ENCODE measurements around the gene ZFYVE27. TPM values are rescaled to one million over a fixed set of nuclear protein-coding genes. Genes with fewer than 3 reads are reported as not detected.

ZFYVE27 gene
- total RNA-seq, 1 experiment from 2014 or later: 26.0 TPM

DNA sequence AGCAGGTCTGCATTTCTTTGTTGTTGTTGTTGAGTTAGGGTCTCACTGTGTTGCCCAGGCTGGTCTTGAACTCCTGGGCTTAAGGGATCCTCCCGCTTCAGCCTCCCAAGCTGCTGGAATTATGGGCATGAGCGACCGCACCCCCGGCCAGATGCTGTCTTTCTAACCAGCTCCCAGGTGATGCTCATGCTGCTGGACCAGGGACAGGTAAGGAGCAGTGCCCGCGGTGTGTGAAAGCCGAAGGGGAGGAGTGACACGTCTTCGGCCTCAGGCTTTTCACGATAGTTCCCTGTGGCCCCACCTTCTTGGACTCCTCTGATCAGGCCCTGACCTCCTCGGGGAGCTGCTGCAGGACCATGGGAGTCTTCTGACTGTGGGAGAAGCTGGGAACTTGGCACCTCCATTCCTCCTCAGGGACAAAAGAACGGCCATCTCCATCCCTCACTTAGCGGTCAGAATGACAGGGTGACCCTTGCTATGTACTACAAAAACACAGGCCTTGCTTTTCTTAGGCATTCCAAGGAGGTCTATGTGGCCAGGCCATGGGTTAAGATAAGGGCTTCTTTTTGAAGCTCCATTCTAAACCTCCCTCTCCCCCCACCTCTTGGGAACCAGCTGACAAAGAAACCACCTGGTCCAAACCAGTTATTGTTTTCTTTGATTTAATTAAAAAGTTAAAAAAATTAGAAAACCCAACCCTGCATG is 29.3 kb downstream of the ZFYVE27 start (continued):
- TF ChIP-seq, protein P1, sequence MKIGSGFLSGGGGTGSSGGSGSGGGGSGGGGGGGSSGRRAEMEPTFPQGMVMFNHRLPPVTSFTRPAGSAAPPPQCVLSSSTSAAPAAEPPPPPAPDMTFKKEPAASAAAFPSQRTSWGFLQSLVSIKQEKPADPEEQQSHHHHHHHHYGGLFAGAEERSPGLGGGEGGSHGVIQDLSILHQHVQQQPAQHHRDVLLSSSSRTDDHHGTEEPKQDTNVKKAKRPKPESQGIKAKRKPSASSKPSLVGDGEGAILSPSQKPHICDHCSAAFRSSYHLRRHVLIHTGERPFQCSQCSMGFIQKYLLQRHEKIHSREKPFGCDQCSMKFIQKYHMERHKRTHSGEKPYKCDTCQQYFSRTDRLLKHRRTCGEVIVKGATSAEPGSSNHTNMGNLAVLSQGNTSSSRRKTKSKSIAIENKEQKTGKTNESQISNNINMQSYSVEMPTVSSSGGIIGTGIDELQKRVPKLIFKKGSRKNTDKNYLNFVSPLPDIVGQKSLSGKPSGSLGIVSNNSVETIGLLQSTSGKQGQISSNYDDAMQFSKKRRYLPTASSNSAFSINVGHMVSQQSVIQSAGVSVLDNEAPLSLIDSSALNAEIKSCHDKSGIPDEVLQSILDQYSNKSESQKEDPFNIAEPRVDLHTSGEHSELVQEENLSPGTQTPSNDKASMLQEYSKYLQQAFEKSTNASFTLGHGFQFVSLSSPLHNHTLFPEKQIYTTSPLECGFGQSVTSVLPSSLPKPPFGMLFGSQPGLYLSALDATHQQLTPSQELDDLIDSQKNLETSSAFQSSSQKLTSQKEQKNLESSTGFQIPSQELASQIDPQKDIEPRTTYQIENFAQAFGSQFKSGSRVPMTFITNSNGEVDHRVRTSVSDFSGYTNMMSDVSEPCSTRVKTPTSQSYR (CRISPR knock-in tag; IDR thresholded peaks at IDR 0.05): no peak
- TF ChIP-seq TEAD4 (CRISPR knock-in tag; IDR thresholded peaks at IDR 0.05): no peak
- no peak for TF ChIP-seq ZNF263 (CRISPR knock-in tag; IDR thresholded peaks at IDR 0.05; ENCODE audit: low read depth)
- no peak for TF ChIP-seq ZNF219 (CRISPR knock-in tag; IDR thresholded peaks at IDR 0.05; ENCODE audit: borderline replicate concordance)
- no peak for TF ChIP-seq TP53 (CRISPR knock-in tag; IDR thresholded peaks at IDR 0.05)
- TF ChIP-seq ZNF121 (CRISPR knock-in tag; IDR thresholded peaks at IDR 0.05): no peak
- TF ChIP-seq, protein P2, sequence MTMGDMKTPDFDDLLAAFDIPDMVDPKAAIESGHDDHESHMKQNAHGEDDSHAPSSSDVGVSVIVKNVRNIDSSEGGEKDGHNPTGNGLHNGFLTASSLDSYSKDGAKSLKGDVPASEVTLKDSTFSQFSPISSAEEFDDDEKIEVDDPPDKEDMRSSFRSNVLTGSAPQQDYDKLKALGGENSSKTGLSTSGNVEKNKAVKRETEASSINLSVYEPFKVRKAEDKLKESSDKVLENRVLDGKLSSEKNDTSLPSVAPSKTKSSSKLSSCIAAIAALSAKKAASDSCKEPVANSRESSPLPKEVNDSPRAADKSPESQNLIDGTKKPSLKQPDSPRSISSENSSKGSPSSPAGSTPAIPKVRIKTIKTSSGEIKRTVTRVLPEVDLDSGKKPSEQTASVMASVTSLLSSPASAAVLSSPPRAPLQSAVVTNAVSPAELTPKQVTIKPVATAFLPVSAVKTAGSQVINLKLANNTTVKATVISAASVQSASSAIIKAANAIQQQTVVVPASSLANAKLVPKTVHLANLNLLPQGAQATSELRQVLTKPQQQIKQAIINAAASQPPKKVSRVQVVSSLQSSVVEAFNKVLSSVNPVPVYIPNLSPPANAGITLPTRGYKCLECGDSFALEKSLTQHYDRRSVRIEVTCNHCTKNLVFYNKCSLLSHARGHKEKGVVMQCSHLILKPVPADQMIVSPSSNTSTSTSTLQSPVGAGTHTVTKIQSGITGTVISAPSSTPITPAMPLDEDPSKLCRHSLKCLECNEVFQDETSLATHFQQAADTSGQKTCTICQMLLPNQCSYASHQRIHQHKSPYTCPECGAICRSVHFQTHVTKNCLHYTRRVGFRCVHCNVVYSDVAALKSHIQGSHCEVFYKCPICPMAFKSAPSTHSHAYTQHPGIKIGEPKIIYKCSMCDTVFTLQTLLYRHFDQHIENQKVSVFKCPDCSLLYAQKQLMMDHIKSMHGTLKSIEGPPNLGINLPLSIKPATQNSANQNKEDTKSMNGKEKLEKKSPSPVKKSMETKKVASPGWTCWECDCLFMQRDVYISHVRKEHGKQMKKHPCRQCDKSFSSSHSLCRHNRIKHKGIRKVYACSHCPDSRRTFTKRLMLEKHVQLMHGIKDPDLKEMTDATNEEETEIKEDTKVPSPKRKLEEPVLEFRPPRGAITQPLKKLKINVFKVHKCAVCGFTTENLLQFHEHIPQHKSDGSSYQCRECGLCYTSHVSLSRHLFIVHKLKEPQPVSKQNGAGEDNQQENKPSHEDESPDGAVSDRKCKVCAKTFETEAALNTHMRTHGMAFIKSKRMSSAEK (CRISPR knock-in tag; IDR thresholded peaks at IDR 0.05; ENCODE audit: borderline replicate concordance): no peak

DNA sequence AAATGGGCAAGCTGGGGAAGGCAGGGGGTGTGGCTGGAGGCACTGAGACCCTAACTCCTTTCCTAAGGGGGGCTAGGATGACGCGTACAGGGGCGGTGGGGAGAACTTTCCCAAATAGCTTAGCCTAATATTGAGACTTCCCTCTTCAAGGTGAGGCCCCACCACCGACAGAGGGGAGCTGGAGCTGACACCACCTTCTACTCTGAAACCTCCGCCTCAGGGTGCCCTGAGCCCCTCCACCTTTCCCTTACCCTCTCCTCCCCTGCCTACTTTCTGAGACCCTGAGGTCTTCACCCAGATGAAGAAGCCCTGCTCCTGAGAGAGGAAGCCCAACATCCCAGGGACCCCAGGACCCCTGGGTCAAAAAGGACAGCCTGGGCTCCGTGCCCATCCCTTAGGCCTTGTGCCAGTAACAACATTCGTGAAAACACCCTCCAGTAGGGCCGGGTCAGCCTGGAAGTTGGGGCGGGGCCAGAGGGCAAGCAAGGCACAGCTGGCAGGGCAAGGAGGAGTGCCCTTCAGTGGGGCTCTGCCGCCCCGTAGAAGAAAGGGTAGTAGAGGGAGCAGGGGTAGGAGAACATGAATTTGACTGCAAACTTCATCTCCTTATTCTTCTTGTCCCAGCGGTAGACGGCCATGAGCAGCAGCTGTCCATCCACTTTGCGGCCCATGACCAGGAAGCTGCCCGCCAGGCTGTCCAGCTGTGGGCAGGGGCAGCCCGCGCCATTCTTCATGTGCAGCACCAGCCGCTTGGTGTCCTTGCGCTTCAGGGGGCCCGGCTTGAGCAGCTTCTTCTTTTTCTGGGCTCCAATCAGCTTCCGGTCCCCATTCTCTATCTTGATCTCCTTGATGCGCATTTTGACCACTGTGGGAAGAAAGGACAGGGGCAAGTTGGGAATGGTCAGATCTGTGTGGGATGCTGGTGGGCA is 30.3 kb downstream of the ZFYVE27 start:
- no peak overlapping the region for H3K27ac Mint-ChIP-seq
- TF ChIP-seq, protein P3, sequence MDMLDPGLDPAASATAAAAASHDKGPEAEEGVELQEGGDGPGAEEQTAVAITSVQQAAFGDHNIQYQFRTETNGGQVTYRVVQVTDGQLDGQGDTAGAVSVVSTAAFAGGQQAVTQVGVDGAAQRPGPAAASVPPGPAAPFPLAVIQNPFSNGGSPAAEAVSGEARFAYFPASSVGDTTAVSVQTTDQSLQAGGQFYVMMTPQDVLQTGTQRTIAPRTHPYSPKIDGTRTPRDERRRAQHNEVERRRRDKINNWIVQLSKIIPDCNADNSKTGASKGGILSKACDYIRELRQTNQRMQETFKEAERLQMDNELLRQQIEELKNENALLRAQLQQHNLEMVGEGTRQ (CRISPR knock-in tag; IDR thresholded peaks at IDR 0.05): no peak
- TF ChIP-seq RORB (CRISPR knock-in tag; IDR thresholded peaks at IDR 0.05) (no peak), OVOL2 (CRISPR knock-in tag; IDR thresholded peaks at IDR 0.05; ENCODE audit: borderline replicate concordance) (no peak)
- POLR2A ChIA-PET: no interaction called here
- CTCF ChIA-PET: interaction anchor here (1.2 kb wide), 2 partner anchors 25 to 66 kb away, joined by 3 read pairs; no protein-coding TSS in a partner anchor
- H3K4me3 Mint-ChIP-seq: no peak overlapping the region
- no peaks in the 10 kb centered on the region for H3K9me3 Mint-ChIP-seq
- H3K27me3 Mint-ChIP-seq (ENCODE audit: low read depth): peaks cover 43% of the 10 kb centered on the region
- peaks cover 18% of the 10 kb centered on the region for H3K4me1 Mint-ChIP-seq
- DNase-seq (ENCODE audit: low spot score) (no peak), ATAC-seq (no peak)
- no peaks in the 10 kb centered on the region for H3K36me3 Mint-ChIP-seq

DNA sequence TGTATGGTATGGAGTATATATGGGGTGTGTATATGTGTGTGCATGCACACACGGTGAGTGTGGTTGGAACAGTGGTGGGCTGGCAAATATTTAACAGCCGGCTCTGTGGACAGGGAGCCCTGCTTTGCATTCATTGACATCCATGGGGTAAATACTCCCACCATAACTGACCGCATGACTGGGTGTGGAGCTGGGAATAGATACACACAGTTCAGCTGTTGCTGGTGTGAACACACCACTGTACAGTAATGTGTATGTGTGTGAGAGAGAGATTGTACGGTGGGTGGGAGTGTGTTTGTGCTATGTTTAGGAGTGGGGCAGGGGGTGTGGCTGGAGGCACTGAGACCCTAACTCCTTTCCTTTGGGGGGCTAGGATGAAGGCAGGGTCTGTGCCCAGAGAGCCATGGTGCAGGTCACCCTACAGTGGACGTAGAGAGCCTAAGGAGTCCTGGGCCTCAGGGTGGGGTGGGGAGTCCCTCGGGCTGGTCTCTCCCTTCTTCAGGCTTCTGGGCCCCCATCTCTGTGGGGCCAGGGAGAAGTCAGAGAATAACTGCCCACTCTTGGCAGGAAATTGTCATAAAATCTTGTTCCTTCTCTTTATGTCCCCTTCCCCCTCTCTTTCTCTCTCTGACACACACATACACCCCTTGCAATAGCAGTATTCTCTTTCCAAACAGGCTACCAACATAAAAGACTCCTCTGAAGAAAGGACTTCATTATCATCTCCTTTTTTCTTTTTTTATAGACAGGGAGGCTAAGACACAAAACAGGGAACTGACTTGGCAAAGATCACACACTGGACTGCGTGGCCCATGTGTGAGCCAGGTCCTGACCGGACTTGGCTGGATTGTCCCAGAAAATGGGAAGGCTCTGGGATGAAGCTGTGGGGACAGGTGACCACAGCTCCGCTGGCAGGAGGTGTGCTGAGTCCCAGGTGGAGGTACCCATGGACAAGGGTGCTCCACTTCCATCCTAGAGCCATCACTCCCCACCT is 31.7 kb downstream of the ZFYVE27 start:
- POLR2A ChIA-PET: no interaction called here
- ATAC-seq (no peak), DNase-seq (ENCODE audit: low spot score) (no peak)
- Mint-ChIP-seq H3K27ac (no peak overlapping the region), H3K4me3 (no peak overlapping the region), H3K27me3 (ENCODE audit: low read depth) (peaks cover 57% of the 10 kb centered on the region), H3K36me3 (no peaks in the 10 kb centered on the region), H3K9me3 (no peaks in the 10 kb centered on the region), H3K4me1 (peaks cover 11% of the 10 kb centered on the region)
- CTCF ChIA-PET: no interaction called here
- TF ChIP-seq, protein P4, sequence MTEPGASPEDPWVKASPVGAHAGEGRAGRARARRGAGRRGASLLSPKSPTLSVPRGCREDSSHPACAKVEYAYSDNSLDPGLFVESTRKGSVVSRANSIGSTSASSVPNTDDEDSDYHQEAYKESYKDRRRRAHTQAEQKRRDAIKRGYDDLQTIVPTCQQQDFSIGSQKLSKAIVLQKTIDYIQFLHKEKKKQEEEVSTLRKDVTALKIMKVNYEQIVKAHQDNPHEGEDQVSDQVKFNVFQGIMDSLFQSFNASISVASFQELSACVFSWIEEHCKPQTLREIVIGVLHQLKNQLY (CRISPR knock-in tag; IDR thresholded peaks at IDR 0.05): no peak
- no peak for TF ChIP-seq TEAD4 (CRISPR knock-in tag; IDR thresholded peaks at IDR 0.05)
- no peak for TF ChIP-seq SOX15 (CRISPR knock-in tag; IDR thresholded peaks at IDR 0.05)
- TF ChIP-seq, protein P5, sequence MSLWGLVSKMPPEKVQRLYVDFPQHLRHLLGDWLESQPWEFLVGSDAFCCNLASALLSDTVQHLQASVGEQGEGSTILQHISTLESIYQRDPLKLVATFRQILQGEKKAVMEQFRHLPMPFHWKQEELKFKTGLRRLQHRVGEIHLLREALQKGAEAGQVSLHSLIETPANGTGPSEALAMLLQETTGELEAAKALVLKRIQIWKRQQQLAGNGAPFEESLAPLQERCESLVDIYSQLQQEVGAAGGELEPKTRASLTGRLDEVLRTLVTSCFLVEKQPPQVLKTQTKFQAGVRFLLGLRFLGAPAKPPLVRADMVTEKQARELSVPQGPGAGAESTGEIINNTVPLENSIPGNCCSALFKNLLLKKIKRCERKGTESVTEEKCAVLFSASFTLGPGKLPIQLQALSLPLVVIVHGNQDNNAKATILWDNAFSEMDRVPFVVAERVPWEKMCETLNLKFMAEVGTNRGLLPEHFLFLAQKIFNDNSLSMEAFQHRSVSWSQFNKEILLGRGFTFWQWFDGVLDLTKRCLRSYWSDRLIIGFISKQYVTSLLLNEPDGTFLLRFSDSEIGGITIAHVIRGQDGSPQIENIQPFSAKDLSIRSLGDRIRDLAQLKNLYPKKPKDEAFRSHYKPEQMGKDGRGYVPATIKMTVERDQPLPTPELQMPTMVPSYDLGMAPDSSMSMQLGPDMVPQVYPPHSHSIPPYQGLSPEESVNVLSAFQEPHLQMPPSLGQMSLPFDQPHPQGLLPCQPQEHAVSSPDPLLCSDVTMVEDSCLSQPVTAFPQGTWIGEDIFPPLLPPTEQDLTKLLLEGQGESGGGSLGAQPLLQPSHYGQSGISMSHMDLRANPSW (CRISPR knock-in tag; conservative IDR thresholded peaks at IDR 0.05; ENCODE audit: low read depth): no peak
- no peak for TF ChIP-seq CREM (CRISPR knock-in tag; IDR thresholded peaks at IDR 0.05)

Measured in WTC11 (cell line).